CD14-positive monocyte (primary cell): ENCODE results near the gene WDR5. TPM values are rescaled to one million over a fixed set of nuclear protein-coding genes. Genes with fewer than 3 reads are reported as not detected.

Experiments
- DNase-seq, 3 donors: peaks; one replicate each; pipeline ENCODE4 v3.0.0-alpha.2; 2011 to 2022
- H2AFZ ChIP-seq: 2 replicates; pipeline ENCODE4 v1.6.0; 2012; ENCODE audit warnings: mild to moderate bottlenecking, low read depth, low read length, inconsistent platforms; ENCODE audit not compliant: insufficient read depth, poor library complexity, severe bottlenecking
- H3K27ac ChIP-seq, 2 donors: 1 replicate in 1 of 2; 2 replicates in 1 of 2; pipeline ENCODE4 v1.5.1; 2012 to 2013; ENCODE audit warnings: low read length in 2 of 2, control low read depth in 1 of 2, inconsistent platforms in 1 of 2, low read depth in 1 of 2, mild to moderate bottlenecking in 1 of 2
- H3K27me3 ChIP-seq, 2 donors: one replicate each; pipeline versions ENCODE4 v1.6.0 to v1.6.1; 2011 to 2013; ENCODE audit warnings: low read length in 2 of 2; ENCODE audit not compliant: control insufficient read depth in 2 of 2, insufficient read depth in 2 of 2
- H3K36me3 ChIP-seq, 2 donors: replicated peaks in 1 of 2; 1 replicate in 1 of 2; 2 replicates in 1 of 2; pipeline versions ENCODE4 v1.5.1 to v1.6.1; 2012 to 2013; ENCODE audit warnings: low read length in 2 of 2, control low read depth in 1 of 2, inconsistent platforms in 1 of 2, mild to moderate bottlenecking in 1 of 2; ENCODE audit not compliant: insufficient read depth in 2 of 2, control insufficient read depth in 1 of 2
- H3K4me1 ChIP-seq, 2 donors: 1 replicate in 1 of 2; 2 replicates in 1 of 2; pipeline versions ENCODE4 v1.5.1 to v1.6.1; 2012 to 2013; ENCODE audit warnings: low read length in 2 of 2, control low read depth in 1 of 2, inconsistent platforms in 1 of 2, mild to moderate bottlenecking in 1 of 2, moderate library complexity in 1 of 2; ENCODE audit not compliant: insufficient read depth in 2 of 2, control insufficient read depth in 1 of 2
- H3K4me2 ChIP-seq: replicated peaks from 2 replicates; pipeline ENCODE3; 2012; ENCODE audit warnings: low read length, moderate library complexity, mild to moderate bottlenecking; ENCODE audit not compliant: poor library complexity, severe bottlenecking; ENCODE audit errors: extremely low read depth
- H3K4me3 ChIP-seq, 3 experiments: fragments of 200-600 bp in 1 of 3; sonication (generic) in 1 of 3; replicated peaks in 1 of 3; 1 replicate in 2 of 3; 2 replicates in 1 of 3; pipeline ENCODE4 v1.5.1; 2011 to 2013; ENCODE audit warnings: low read length in 3 of 3, mild to moderate bottlenecking in 3 of 3, control low read depth in 2 of 3, low read depth in 2 of 3, inconsistent platforms in 1 of 3, moderate library complexity in 1 of 3
- H3K79me2 ChIP-seq: 2 replicates; pipeline ENCODE4 v1.6.0; 2012; ENCODE audit warnings: mild to moderate bottlenecking, control low read depth, inconsistent platforms, low read length, moderate library complexity; ENCODE audit not compliant: insufficient read depth
- H3K9ac ChIP-seq: 2 replicates; pipeline ENCODE4 v1.6.0; 2017; ENCODE audit warnings: low read length, mild to moderate bottlenecking; ENCODE audit not compliant: insufficient read depth, poor library complexity, severe bottlenecking
- H3K9me3 ChIP-seq, 2 donors: replicated peaks in 1 of 2; 1 replicate in 1 of 2; 2 replicates in 1 of 2; pipeline versions ENCODE4 v1.5.1 to v1.6.1; 2012 to 2013; ENCODE audit warnings: low read length in 2 of 2, control low read depth in 1 of 2; ENCODE audit not compliant: control insufficient read depth in 1 of 2, insufficient read depth in 1 of 2
- H4K20me1 ChIP-seq: 2 replicates; pipeline ENCODE4 v1.6.0; 2012; ENCODE audit warnings: mild to moderate bottlenecking, low read length, control low read depth, moderate library complexity; ENCODE audit not compliant: insufficient read depth
- H3K27ac Mint-ChIP-seq, 7 donors: one replicate each; pipeline ENCODE4 v1.8.0; 2020; ENCODE audit warnings: mild to moderate bottlenecking in 7 of 7, mixed read lengths in 7 of 7, moderate library complexity in 6 of 7, inconsistent platforms in 2 of 7
- H3K27me3 Mint-ChIP-seq, 3 donors: one replicate each; pipeline ENCODE4 v1.8.0; 2021 to 2022; ENCODE audit warnings: low read depth in 3 of 3, mild to moderate bottlenecking in 3 of 3, mixed read lengths in 3 of 3, moderate library complexity in 3 of 3, inconsistent platforms in 1 of 3
- H3K36me3 Mint-ChIP-seq, 2 donors: one replicate each; pipeline ENCODE4 v1.8.0; 2020; ENCODE audit warnings: mixed read lengths in 2 of 2, inconsistent platforms in 1 of 2, mild to moderate bottlenecking in 1 of 2
- H3K4me1 Mint-ChIP-seq: one replicate; pipeline ENCODE4 v1.8.0; 2020; ENCODE audit warnings: mild to moderate bottlenecking, mixed read lengths
- H3K4me3 Mint-ChIP-seq, 2 donors: one replicate each; pipeline ENCODE4 v1.8.0; 2020; ENCODE audit warnings: mild to moderate bottlenecking in 2 of 2, mixed read lengths in 2 of 2, moderate library complexity in 1 of 2
- H3K9me3 Mint-ChIP-seq, 7 donors: one replicate each; pipeline ENCODE4 v1.8.0; 2020 to 2022; ENCODE audit warnings: mixed read lengths in 7 of 7, mild to moderate bottlenecking in 6 of 7, moderate library complexity in 6 of 7, inconsistent platforms in 2 of 7
- WGBS: methylation state at CpG from one replicate; pipeline ENCODE4 v1.1.5; 2013; ENCODE audit warnings: missing lambda C conversion rate; ENCODE audit not compliant: insufficient coverage; 5-methylcytosine and 5-hydroxymethylcytosine counted together
- intact Hi-C, 2 donors: fragments of 100-400 bp; cut with micrococcal nuclease; formaldehyde crosslinking; loops; one replicate each; pipeline versions ENCODE4 v1.15.0 to v1.15.1; 2023
- polyA plus RNA-seq, 3 donors: library from polyadenylated mRNA; depleted of rRNA in 1 of 3; unstranded in 2 of 3; stranded (reverse) in 1 of 3; fragments of 300-500 nt in 2 of 3; fragments of >200 nt in 1 of 3; fragmentation: Illumina TruSeq in 2 of 3; gene quantifications; 1 replicate in 2 of 3; 2 replicates in 1 of 3; pipeline ENCODE4 v1.2.3, GENCODE V29; 2012 to 2021
- TF ChIP-seq, protein P1 (sequence below): fragments of 200-600 bp; IDR thresholded peaks from one replicate; pipeline ENCODE4 v1.8.0; 2022; ENCODE audit warnings: antibody characterized with exemption, mild to moderate bottlenecking

WDR5 gene
- polyA plus RNA-seq, 3 donors = 8.7 to 17.3 (median 10.2) TPM

- Histone ChIP-seq H3K4me3 (no peak overlapping the region), H4K20me1 (no peaks in the 10 kb centered on the region), H3K4me2 (no peak overlapping the region), H3K4me1 (peaks cover 3 to 5% of the 10 kb centered on the region in 2 donors), H3K36me3 (peaks cover 70 to 73% of the 10 kb centered on the region in 2 donors), H3K9ac (no peak overlapping the region), H3K79me2 (peaks cover 3% of the 10 kb centered on the region), H3K27me3 (no peaks in the 10 kb centered on the region), H3K9me3 (no peaks in the 10 kb centered on the region), H3K27ac (no peak overlapping the region), H2AFZ (no peak overlapping the region)
- peaks cover 0 to 3% (median 2%) of the 10 kb centered on the region in 3 donors for H3K27me3 Mint-ChIP-seq
- DNase-seq = no peak
- H3K4me3 Mint-ChIP-seq = no peak overlapping the region
- H3K4me1 Mint-ChIP-seq = peaks cover 5% of the 10 kb centered on the region
- H3K9me3 Mint-ChIP-seq = no peaks in the 10 kb centered on the region
- WGBS = 97% methylated on average over 23 of the region's 23 CpGs
- intact Hi-C loops = no loop called here
- TF ChIP-seq, protein P1, sequence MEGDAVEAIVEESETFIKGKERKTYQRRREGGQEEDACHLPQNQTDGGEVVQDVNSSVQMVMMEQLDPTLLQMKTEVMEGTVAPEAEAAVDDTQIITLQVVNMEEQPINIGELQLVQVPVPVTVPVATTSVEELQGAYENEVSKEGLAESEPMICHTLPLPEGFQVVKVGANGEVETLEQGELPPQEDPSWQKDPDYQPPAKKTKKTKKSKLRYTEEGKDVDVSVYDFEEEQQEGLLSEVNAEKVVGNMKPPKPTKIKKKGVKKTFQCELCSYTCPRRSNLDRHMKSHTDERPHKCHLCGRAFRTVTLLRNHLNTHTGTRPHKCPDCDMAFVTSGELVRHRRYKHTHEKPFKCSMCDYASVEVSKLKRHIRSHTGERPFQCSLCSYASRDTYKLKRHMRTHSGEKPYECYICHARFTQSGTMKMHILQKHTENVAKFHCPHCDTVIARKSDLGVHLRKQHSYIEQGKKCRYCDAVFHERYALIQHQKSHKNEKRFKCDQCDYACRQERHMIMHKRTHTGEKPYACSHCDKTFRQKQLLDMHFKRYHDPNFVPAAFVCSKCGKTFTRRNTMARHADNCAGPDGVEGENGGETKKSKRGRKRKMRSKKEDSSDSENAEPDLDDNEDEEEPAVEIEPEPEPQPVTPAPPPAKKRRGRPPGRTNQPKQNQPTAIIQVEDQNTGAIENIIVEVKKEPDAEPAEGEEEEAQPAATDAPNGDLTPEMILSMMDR = no peak
- peak overlapping the region in 1 of 7 donors; percentile 36 for H3K27ac Mint-ChIP-seq
- H3K36me3 Mint-ChIP-seq = peaks cover 56 to 78% of the 10 kb centered on the region in 2 donors
Measured at GRCh38 chr9:134157378-134157885, 21.6 kb downstream of the WDR5 start.

GRCh38 chr9:134158242-134158641 is 22.4 kb downstream of the WDR5 start:
- peaks cover 62 to 64% of the 10 kb centered on the region in 2 donors for H3K36me3 ChIP-seq
- H3K4me2 ChIP-seq = no peak overlapping the region
- peaks cover 11 to 13% of the 10 kb centered on the region in 2 donors for H3K4me1 ChIP-seq
- peaks cover 11% of the 10 kb centered on the region for H3K4me1 Mint-ChIP-seq
- WGBS = 95% methylated on average over 16 of the region's 17 CpGs
- no peak overlapping the region for H3K9ac ChIP-seq
- H3K27me3 ChIP-seq = no peaks in the 10 kb centered on the region
- H3K4me3 Mint-ChIP-seq = no peak overlapping the region
- no peaks in the 10 kb centered on the region for H4K20me1 ChIP-seq
- no peak overlapping the region for H3K27ac ChIP-seq
- peaks cover 2 to 3% (median 2%) of the 10 kb centered on the region in 3 donors for H3K27me3 Mint-ChIP-seq
- H3K4me3 ChIP-seq = no peak overlapping the region
- H3K27ac Mint-ChIP-seq = no peak overlapping the region
- intact Hi-C loops = no loop called here
- no peak for DNase-seq
- peaks cover 1% of the 10 kb centered on the region for H3K79me2 ChIP-seq
- no peaks in the 10 kb centered on the region for H3K9me3 ChIP-seq
- H2AFZ ChIP-seq = no peak overlapping the region
- H3K9me3 Mint-ChIP-seq = no peaks in the 10 kb centered on the region
- H3K36me3 Mint-ChIP-seq = peaks cover 49 to 70% of the 10 kb centered on the region in 2 donors
- TF ChIP-seq, protein P1 = no peak
